K562 (cell line): Measurements from ENCODE around the gene IL1RL1. TPM values are rescaled to one million over a fixed set of nuclear protein-coding genes. Genes with fewer than 3 reads are reported as not detected.

ENCODE experiments used
- ATAC-seq: fragments of 200-7000 bp; cut with Tn5 transposase; 3 replicates; pipeline ENCODE4 v1.9.1; 2020; ENCODE audit warnings: moderate library complexity
- BruUV-seq: library from RNA; stranded (reverse); fragments of 400-500 nt; replicated peaks from 2 replicates; lab custom pipeline; 2021; lab: Mats Ljungman, UMichigan
- CTCF ChIA-PET: fragments of 300-600 bp; formaldehyde crosslinking; extraction: SDS; loops from one replicate; lab custom pipeline; 2021; ENCODE audit warnings: low intra/inter-chr PET ratio; lab: Yijun Ruan, JAX
- POLR2A ChIA-PET: fragments of 300-600, 350-650 bp; sonication (Branson Sonifier 250); formaldehyde crosslinking; extraction: SDS; loops from one replicate; lab custom pipeline; 2021; ENCODE audit warnings: antibody characterized with exemption, inconsistent platforms; lab: Yijun Ruan, JAX
- DNase-seq, 4 experiments: peaks; one replicate each; pipeline versions ENCODE4 v3.0.0 to v3.0.0-alpha.2; 2011 to 2018; ENCODE audit warnings: low spot score in 3 of 4, mixed read lengths in 3 of 4; ENCODE audit errors: extremely low read depth in 1 of 4
- FAIRE-seq: peaks from 2 replicates; lab custom pipeline; 2011; peaks lifted over from hg19 to GRCh38; lab: Jason Lieb, UNC
- H2AFZ ChIP-seq: 2 replicates; pipeline ENCODE4 v1.6.0; 2011; ENCODE audit warnings: low read depth, low read length, control low read depth, inconsistent platforms
- H3K27ac ChIP-seq: fragments of 200-600 bp; 3 replicates; pipeline ENCODE4 v1.8.0; 2011; ENCODE audit warnings: low read depth, mild to moderate bottlenecking, control low read depth, inconsistent platforms, low read length, moderate library complexity, mixed read lengths; ENCODE audit errors: extremely low read depth
- H3K27me3 ChIP-seq, 2 experiments: fragments of 300-600 bp in 1 of 2; 2 replicates in 1 of 2; 3 replicates in 1 of 2; pipeline versions ENCODE4 v1.6.0 to v1.8.0; 2011; ENCODE audit warnings: inconsistent platforms in 2 of 2, low read length in 2 of 2, mild to moderate bottlenecking in 1 of 2, mixed read lengths in 1 of 2, moderate library complexity in 1 of 2; ENCODE audit not compliant: control insufficient read depth in 2 of 2, insufficient read depth in 2 of 2
- H3K36me3 ChIP-seq: fragments of 300-600 bp; 3 replicates; pipeline ENCODE4 v1.8.0; 2011; ENCODE audit warnings: mild to moderate bottlenecking, low read length, inconsistent platforms; ENCODE audit not compliant: control insufficient read depth, insufficient read depth
- H3K4me1 ChIP-seq, 2 experiments: fragments of 200-600 bp in 1 of 2; replicated peaks in 1 of 2; 2 replicates in 1 of 2; 3 replicates in 1 of 2; pipeline versions ENCODE4 v1.5.1 to v1.8.0; 2011; ENCODE audit warnings: inconsistent platforms in 2 of 2, low read length in 2 of 2, mild to moderate bottlenecking in 1 of 2, mixed read lengths in 1 of 2, moderate library complexity in 1 of 2; ENCODE audit not compliant: control insufficient read depth in 2 of 2, insufficient read depth in 2 of 2
- H3K4me2 ChIP-seq: 2 replicates; pipeline ENCODE4 v1.6.1; 2011; ENCODE audit warnings: low read length, control low read depth, inconsistent platforms, mixed read lengths; ENCODE audit not compliant: insufficient read depth
- H3K4me3 ChIP-seq: fragments of 200-600 bp; sonication (generic), shearing (Covaris generic); 2 replicates; pipeline ENCODE4 v1.5.1; 2016; ENCODE audit warnings: control low read depth, inconsistent platforms
- H3K79me2 ChIP-seq: fragments of 200-600 bp; 3 replicates; pipeline ENCODE4 v1.8.0; 2011; ENCODE audit warnings: low read length, inconsistent platforms; ENCODE audit not compliant: control insufficient read depth, insufficient read depth
- H3K9ac ChIP-seq, 2 experiments: 2 replicates each; pipeline versions ENCODE4 v1.6.0 to v1.6.1; 2011; ENCODE audit warnings: low read depth in 2 of 2, low read length in 2 of 2, control low read depth in 1 of 2, inconsistent platforms in 1 of 2, mild to moderate bottlenecking in 1 of 2, mixed read lengths in 1 of 2; ENCODE audit not compliant: insufficient read depth in 1 of 2
- H3K9me1 ChIP-seq: one replicate; pipeline ENCODE4 v1.6.0; 2011; ENCODE audit warnings: inconsistent platforms, mild to moderate bottlenecking, low read length, moderate library complexity; ENCODE audit not compliant: control insufficient read depth, insufficient read depth
- H3K9me3 ChIP-seq: replicated peaks from 2 replicates; pipeline ENCODE4 v1.5.1; 2011; ENCODE audit warnings: low read depth, low read length, inconsistent platforms; ENCODE audit not compliant: control insufficient read depth, insufficient read depth
- H4K20me1 ChIP-seq: replicated peaks from 2 replicates; pipeline ENCODE4 v1.6.1; 2011; ENCODE audit warnings: low read length, inconsistent platforms, mixed read lengths; ENCODE audit not compliant: control insufficient read depth, insufficient read depth
- CEBPG ChIP-seq, 3 experiments: fragments of 200-800 bp in 1 of 3; sonication (Bioruptor generic) in 1 of 3; sonication (generic) in 1 of 3; formaldehyde crosslinking in 1 of 3; IDR thresholded peaks in 2 of 3; conservative IDR thresholded peaks in 1 of 3; 2 replicates each; pipeline versions ENCODE4 v1.6.1 to v1.8.0; 2016 to 2022; ENCODE audit warnings: missing compliant biosample characterization in 2 of 3, missing genetic modification characterization in 2 of 3, mild to moderate bottlenecking in 1 of 3, missing genetic modification reagents in 1 of 3
- JUN ChIP-seq, 2 experiments: sonication (generic) in 1 of 2; formaldehyde crosslinking in 1 of 2; IDR thresholded peaks; 2 replicates each; pipeline versions ENCODE4 v1.6.1 to v1.8.0; 2012 to 2022; ENCODE audit warnings: borderline replicate concordance in 2 of 2, mild to moderate bottlenecking in 2 of 2, improper control_type of control experiment in 1 of 2, low read depth in 1 of 2, low read length in 1 of 2, missing genetic modification reagents in 1 of 2
- NFE2 ChIP-seq: IDR thresholded peaks from 2 replicates; pipeline ENCODE4 v1.6.1; 2014; ENCODE audit warnings: antibody characterized with exemption, low read depth
- TBP ChIP-seq: optimal IDR thresholded peaks from 2 replicates; pipeline ENCODE3; 2011; ENCODE audit warnings: low read depth, low read length, improper control_type of control experiment
- ZNF140 ChIP-seq: fragments of 250-450 bp; sonication (Bioruptor Pico); IDR thresholded peaks from 2 replicates; pipeline ENCODE4 v1.8.0; 2021; ENCODE audit warnings: moderate library complexity, mild to moderate bottlenecking, inconsistent platforms
- WGBS: fragments of 100-300 bp; shearing (Covaris generic); methylation state at CpG from one replicate; pipeline ENCODE4 v1.1.6; 2016; ENCODE audit warnings: low coverage, mixed read lengths; ENCODE audit not compliant: insufficient coverage; ENCODE audit errors: missing lambda C conversion rate; 5-methylcytosine and 5-hydroxymethylcytosine counted together
- in situ Hi-C: fragments of 300-500 bp; cut with MboI; formaldehyde crosslinking; loops from 4 replicates; pipeline ENCODE4 v1.15.0; 2018; ENCODE audit warnings: inconsistent platforms, mixed read lengths
- intact Hi-C: fragments of 100-400 bp; cut with micrococcal nuclease; formaldehyde crosslinking; loops from 2 replicates; pipeline ENCODE4 v1.14.2; 2022
- polyA plus RNA-seq, 8 experiments: library from polyadenylated mRNA; depleted of rRNA in 4 of 8; stranded (reverse) in 5 of 8; unstranded in 3 of 8; fragments of >200 nt; fragmentation: Nextera tagmentation in 2 of 8; fragmentation: Illumina TruSeq in 1 of 8; extraction: Ambion mirVana in 2 of 8; extraction: Trizol in 1 of 8; gene quantifications; 2 replicates each; pipeline versions ENCODE4 v1.2.1 to v1.2.3, GENCODE V29; 2011 to 2014; ENCODE audit warnings: inconsistent platforms in 1 of 8, missing spikeins in 1 of 8
- total RNA-seq, 7 experiments: library from RNA; depleted of rRNA in 6 of 7; stranded (reverse); fragments of >200 nt in 6 of 7; fragmentation: Illumina TruSeq in 2 of 7; extraction: Trizol in 2 of 7; gene quantifications; 2 replicates each; pipeline versions ENCODE4 v1.2.1 to v1.2.3, GENCODE V29; 2011 to 2021; ENCODE audit warnings: low replicate concordance in 1 of 7
- TF ChIP-seq, protein P1 (sequence below), 2 experiments: fragments of 450-650 bp in 1 of 2; sonication (generic) in 1 of 2; formaldehyde crosslinking in 1 of 2; IDR thresholded peaks in 1 of 2; conservative IDR thresholded peaks in 1 of 2; 2 replicates each; pipeline versions ENCODE4 v1.6.1 to v1.8.1; 2016 to 2023; ENCODE audit warnings: mild to moderate bottlenecking in 2 of 2, moderate library complexity in 2 of 2, inconsistent platforms in 1 of 2, missing genetic modification reagents in 1 of 2
- TF ChIP-seq, protein P2 (sequence below), 2 experiments: fragments of 450-650 bp in 1 of 2; IDR thresholded peaks; 2 replicates each; pipeline ENCODE4 v1.6.1; 2011 to 2017; ENCODE audit warnings: low read depth in 2 of 2, antibody characterized with exemption in 1 of 2, borderline replicate concordance in 1 of 2, low read length in 1 of 2, mild to moderate bottlenecking in 1 of 2, mixed read lengths in 1 of 2; ENCODE audit not compliant: control insufficient read depth in 1 of 2
- TF ChIP-seq, protein P3 (sequence below): fragments of 250-450 bp; sonication (Bioruptor Pico); IDR thresholded peaks from 2 replicates; pipeline ENCODE4 v1.4.0; 2020; ENCODE audit warnings: borderline replicate concordance
- TF ChIP-seq, protein P4 (sequence below): fragments of 250-450 bp; sonication (Bioruptor Pico); IDR thresholded peaks from 2 replicates; pipeline ENCODE4 v1.6.1; 2021; ENCODE audit warnings: mild to moderate bottlenecking

Gene IL1RL1
- total and polyA plus RNA-seq, 9 of the 15 experiments (the other 6 are each of a cell fraction or from before 2014, with no cell fraction given), result 0.06 to 3.3 (median 0.59) TPM

DNA sequence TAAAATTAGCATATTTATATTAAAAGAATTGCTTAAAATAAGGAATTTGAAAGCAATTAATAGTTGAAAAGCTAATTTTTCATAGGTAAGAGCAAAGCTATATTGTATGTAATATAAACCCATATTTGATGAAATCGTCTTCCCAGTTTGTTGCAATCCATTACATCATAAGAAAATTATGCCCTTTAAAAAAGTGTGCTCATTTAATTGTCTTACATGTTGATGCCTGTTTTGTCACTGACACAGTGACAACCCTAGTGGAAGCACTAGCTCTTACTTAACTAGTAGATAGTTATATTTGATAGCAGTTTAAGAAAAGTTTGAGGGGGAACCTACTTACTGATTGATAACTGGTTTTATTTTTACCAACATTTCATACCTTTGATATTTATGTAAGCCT is 81.6 kb downstream of the IL1RL1 start:
- intact Hi-C loops, result no loop called here
- H3K4me1 ChIP-seq, result peaks cover 4 to 7% of the 10 kb centered on the region in 2 experiments; a peak in 4 of 5 replicates
- TF ChIP-seq, protein P1, sequence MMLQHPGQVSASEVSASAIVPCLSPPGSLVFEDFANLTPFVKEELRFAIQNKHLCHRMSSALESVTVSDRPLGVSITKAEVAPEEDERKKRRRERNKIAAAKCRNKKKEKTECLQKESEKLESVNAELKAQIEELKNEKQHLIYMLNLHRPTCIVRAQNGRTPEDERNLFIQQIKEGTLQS (IDR thresholded peaks at IDR 0.05), result peak; percentile 18; the same call in 1 of the 2 replicates
- TF ChIP-seq, protein P1 (CRISPR knock-in tag; conservative IDR thresholded peaks at IDR 0.05), result no peak
- TF ChIP-seq CEBPG (CRISPR knock-in tag; IDR thresholded peaks at IDR 0.05), result no peak
- TF ChIP-seq CEBPG (tag; conservative IDR thresholded peaks at IDR 0.05 in 1 of 2, IDR thresholded peaks at IDR 0.05 in 1 of 2), result peak; percentile 33 to 91; a peak in 3 of 4 replicates
- TF ChIP-seq, protein P2, sequence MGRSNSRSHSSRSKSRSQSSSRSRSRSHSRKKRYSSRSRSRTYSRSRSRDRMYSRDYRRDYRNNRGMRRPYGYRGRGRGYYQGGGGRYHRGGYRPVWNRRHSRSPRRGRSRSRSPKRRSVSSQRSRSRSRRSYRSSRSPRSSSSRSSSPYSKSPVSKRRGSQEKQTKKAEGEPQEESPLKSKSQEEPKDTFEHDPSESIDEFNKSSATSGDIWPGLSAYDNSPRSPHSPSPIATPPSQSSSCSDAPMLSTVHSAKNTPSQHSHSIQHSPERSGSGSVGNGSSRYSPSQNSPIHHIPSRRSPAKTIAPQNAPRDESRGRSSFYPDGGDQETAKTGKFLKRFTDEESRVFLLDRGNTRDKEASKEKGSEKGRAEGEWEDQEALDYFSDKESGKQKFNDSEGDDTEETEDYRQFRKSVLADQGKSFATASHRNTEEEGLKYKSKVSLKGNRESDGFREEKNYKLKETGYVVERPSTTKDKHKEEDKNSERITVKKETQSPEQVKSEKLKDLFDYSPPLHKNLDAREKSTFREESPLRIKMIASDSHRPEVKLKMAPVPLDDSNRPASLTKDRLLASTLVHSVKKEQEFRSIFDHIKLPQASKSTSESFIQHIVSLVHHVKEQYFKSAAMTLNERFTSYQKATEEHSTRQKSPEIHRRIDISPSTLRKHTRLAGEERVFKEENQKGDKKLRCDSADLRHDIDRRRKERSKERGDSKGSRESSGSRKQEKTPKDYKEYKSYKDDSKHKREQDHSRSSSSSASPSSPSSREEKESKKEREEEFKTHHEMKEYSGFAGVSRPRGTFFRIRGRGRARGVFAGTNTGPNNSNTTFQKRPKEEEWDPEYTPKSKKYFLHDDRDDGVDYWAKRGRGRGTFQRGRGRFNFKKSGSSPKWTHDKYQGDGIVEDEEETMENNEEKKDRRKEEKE (IDR thresholded peaks at IDR 0.05; ENCODE audit: borderline replicate concordance in 1 of 2, control insufficient read depth in 1 of 2, low read depth in 2 of 2, low read length in 1 of 2), result no peak
- TF ChIP-seq, protein P3, sequence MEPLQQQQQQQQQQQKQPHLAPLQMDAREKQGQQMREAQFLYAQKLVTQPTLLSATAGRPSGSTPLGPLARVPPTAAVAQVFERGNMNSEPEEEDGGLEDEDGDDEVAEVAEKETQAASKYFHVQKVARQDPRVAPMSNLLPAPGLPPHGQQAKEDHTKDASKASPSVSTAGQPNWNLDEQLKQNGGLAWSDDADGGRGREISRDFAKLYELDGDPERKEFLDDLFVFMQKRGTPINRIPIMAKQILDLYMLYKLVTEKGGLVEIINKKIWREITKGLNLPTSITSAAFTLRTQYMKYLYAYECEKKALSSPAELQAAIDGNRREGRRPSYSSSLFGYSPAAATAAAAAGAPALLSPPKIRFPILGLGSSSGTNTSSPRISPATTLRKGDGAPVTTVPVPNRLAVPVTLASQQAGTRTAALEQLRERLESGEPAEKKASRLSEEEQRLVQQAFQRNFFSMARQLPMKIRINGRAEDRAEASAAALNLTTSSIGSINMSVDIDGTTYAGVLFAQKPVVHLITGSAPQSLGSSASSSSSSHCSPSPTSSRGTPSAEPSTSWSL (CRISPR knock-in tag), result no peak
- TF ChIP-seq, protein P4, sequence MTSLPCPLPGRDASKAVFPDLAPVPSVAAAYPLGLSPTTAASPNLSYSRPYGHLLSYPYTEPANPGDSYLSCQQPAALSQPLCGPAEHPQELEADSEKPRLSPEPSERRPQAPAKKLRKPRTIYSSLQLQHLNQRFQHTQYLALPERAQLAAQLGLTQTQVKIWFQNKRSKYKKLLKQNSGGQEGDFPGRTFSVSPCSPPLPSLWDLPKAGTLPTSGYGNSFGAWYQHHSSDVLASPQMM, result no peak
- TF ChIP-seq ZNF140 (CRISPR knock-in tag), result no peak
- no peak for TF ChIP-seq TBP
- no peak for TF ChIP-seq NFE2
- no peak for TF ChIP-seq JUN (IDR thresholded peaks at IDR 0.05; ENCODE audit: borderline replicate concordance, low read depth, low read length)
- no peak for TF ChIP-seq JUN (CRISPR knock-in tag; IDR thresholded peaks at IDR 0.05; ENCODE audit: borderline replicate concordance)
- H3K4me2 ChIP-seq, result no peak overlapping the region
- H3K79me2 ChIP-seq, result no peaks in the 10 kb centered on the region
- H3K36me3 ChIP-seq, result no peaks in the 10 kb centered on the region
- no peak overlapping the region for H3K27ac ChIP-seq
- no peak overlapping the region for H2AFZ ChIP-seq
- no peaks in the 10 kb centered on the region for H3K27me3 ChIP-seq
- H3K4me3 ChIP-seq, result no peak overlapping the region
- DNase-seq (no peak), ATAC-seq (no peak), FAIRE-seq (no peak)
- BruUV-seq, result no TSS peak
- in situ Hi-C loops, result no loop called here
- H3K9ac ChIP-seq, result no peak overlapping the region
- WGBS, result 0% methylated on average over 1 of the region's 1 CpG
- H3K9me1 ChIP-seq, result no peaks in the 10 kb centered on the region
- H4K20me1 ChIP-seq, result no peaks in the 10 kb centered on the region
- POLR2A ChIA-PET, result interaction anchor here (0.7 kb wide), 1 partner anchor 53 kb away, joined by 3 read pairs; no protein-coding TSS in a partner anchor
- H3K9me3 ChIP-seq, result no peaks in the 10 kb centered on the region
- CTCF ChIA-PET, result no interaction called here
